Smooth muscle cell (in vitro differentiated cells): Measurements from ENCODE around the gene TRAF3. TPM values are rescaled to one million over a fixed set of nuclear protein-coding genes. Genes with fewer than 3 reads are reported as not detected.

Experiments
- DNase-seq: peaks from one replicate; lab custom pipeline; 2025; ENCODE audit not compliant: unreplicated experiment; lab: John Stamatoyannopoulos, UW
- H2AFZ ChIP-seq: fragments of 200-600 bp; sonication (generic); 2 replicates; pipeline ENCODE4 v1.6.0; 2016; ENCODE audit warnings: antibody characterized with exemption, low read depth, mild to moderate bottlenecking
- H3F3A ChIP-seq: fragments of 200-600 bp; sonication (generic); 2 replicates; pipeline ENCODE4 v1.6.0; 2017; ENCODE audit warnings: antibody characterized with exemption, low read depth
- H3K27ac ChIP-seq: fragments of 200-600 bp; sonication (generic); 2 replicates; pipeline ENCODE4 v1.5.1; 2016; ENCODE audit warnings: low read depth, mild to moderate bottlenecking
- H3K27me3 ChIP-seq: fragments of 200-600 bp; sonication (generic); 2 replicates; pipeline ENCODE4 v1.6.1; 2016; ENCODE audit warnings: low read depth, mild to moderate bottlenecking
- H3K36me3 ChIP-seq: fragments of 200-600 bp; sonication (generic); 2 replicates; pipeline ENCODE4 v1.5.1; 2016; ENCODE audit warnings: low read depth
- H3K4me1 ChIP-seq: fragments of 200-600 bp; sonication (generic); 2 replicates; pipeline ENCODE4 v1.5.1; 2016; ENCODE audit warnings: low read depth
- H3K4me2 ChIP-seq: fragments of 200-600 bp; sonication (generic); 2 replicates; pipeline ENCODE4 v1.6.0; 2016; ENCODE audit warnings: mild to moderate bottlenecking
- H3K4me3 ChIP-seq: fragments of 200-600 bp; sonication (generic); 2 replicates; pipeline ENCODE4 v1.5.1; 2016; ENCODE audit warnings: mild to moderate bottlenecking
- H3K79me2 ChIP-seq: fragments of 200-600 bp; sonication (generic); 2 replicates; pipeline ENCODE4 v1.6.0; 2016; ENCODE audit warnings: low read depth, mild to moderate bottlenecking
- H3K9ac ChIP-seq: fragments of 200-600 bp; sonication (generic); 2 replicates; pipeline ENCODE4 v1.6.0; 2016; ENCODE audit warnings: low read depth
- H3K9me3 ChIP-seq: fragments of 200-600 bp; sonication (generic); replicated peaks from 2 replicates; pipeline ENCODE4 v1.5.1; 2016; ENCODE audit warnings: low read depth
- H4K20me1 ChIP-seq: fragments of 200-600 bp; sonication (generic); 2 replicates; pipeline ENCODE4 v1.6.0; 2016; ENCODE audit warnings: low read depth
- CTCF ChIP-seq: fragments of 200-600 bp; sonication (generic); IDR thresholded peaks from 2 replicates; pipeline ENCODE4 v1.5.1; 2017; ENCODE audit warnings: borderline replicate concordance, mild to moderate bottlenecking, antibody characterized with exemption; ENCODE audit not compliant: insufficient read depth, poor library complexity, severe bottlenecking
- WGBS: methylation state at CpG from one replicate; pipeline ENCODE4 v1.1.7; 2016; ENCODE audit warnings: low lambda C conversion rate; 5-methylcytosine and 5-hydroxymethylcytosine counted together
- polyA plus RNA-seq: library from polyadenylated mRNA; unstranded; fragments of >200 nt; fragmentation: Nextera tagmentation; extraction: Ambion mirVana; gene quantifications from 2 replicates; pipeline ENCODE4 v1.2.1, GENCODE V29; 2016
- total RNA-seq: library from RNA; depleted of rRNA; stranded (reverse); fragments of >200 nt; gene quantifications from 2 replicates; pipeline ENCODE4 v1.2.3, GENCODE V29; 2014

Gene TRAF3
- total and polyA plus RNA-seq, 2 experiments from 2014 or later = 9.4 to 24.6 TPM

DNA sequence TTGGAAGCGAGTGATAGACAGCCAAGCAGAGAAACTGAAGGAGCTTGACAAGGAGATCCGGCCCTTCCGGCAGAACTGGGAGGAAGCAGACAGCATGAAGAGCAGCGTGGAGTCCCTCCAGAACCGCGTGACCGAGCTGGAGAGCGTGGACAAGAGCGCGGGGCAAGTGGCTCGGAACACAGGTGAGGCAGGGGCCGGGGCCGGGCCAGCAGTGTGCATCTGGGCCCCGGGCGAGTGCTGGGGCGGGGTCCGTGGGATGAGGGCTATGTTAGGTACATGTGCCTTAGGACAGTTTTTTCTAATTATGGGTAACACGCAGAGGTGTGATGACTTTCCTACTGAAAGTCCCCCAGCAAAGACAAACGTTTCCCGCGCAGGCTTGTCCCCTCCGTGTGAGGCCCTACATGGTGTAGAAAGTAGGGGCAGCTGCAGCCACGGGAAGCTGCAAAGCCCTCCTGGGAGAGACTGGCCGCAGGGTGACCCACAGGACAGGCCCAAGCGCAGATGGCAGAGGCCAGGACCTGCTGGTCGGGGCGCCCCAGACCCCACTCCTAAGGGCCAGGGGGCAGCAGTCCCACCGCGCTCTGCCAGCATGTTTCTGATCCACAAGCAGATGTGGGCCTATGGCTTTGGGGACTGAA, 126.1 kb downstream of the TRAF3 start:
- H3K27me3 ChIP-seq = no peaks in the 10 kb centered on the region
- no peak overlapping the region for H3K4me2 ChIP-seq
- no peak overlapping the region for H3K4me3 ChIP-seq
- 99% methylated on average over 22 of the region's 29 CpGs for WGBS
- no peaks in the 10 kb centered on the region for H3F3A ChIP-seq
- no peak overlapping the region for H2AFZ ChIP-seq
- no peaks in the 10 kb centered on the region for H3K9me3 ChIP-seq
- H3K79me2 ChIP-seq = no peaks in the 10 kb centered on the region
- DNase-seq = no peak
- H3K4me1 ChIP-seq = no peaks in the 10 kb centered on the region
- TF ChIP-seq CTCF = no peak
- no peaks in the 10 kb centered on the region for H4K20me1 ChIP-seq
- H3K27ac ChIP-seq = no peak overlapping the region
- no peaks in the 10 kb centered on the region for H3K36me3 ChIP-seq
- no peak overlapping the region for H3K9ac ChIP-seq

GRCh38 chr14:102903889-102904512, 126.8 kb downstream of the TRAF3 start:
- Histone ChIP-seq H3F3A (no peaks in the 10 kb centered on the region), H3K36me3 (no peaks in the 10 kb centered on the region), H3K27me3 (no peaks in the 10 kb centered on the region), H2AFZ (no peak overlapping the region), H3K4me3 (no peak overlapping the region), H3K4me2 (no peak overlapping the region), H4K20me1 (no peaks in the 10 kb centered on the region), H3K9ac (no peak overlapping the region), H3K27ac (no peak overlapping the region), H3K79me2 (no peaks in the 10 kb centered on the region), H3K9me3 (no peaks in the 10 kb centered on the region), H3K4me1 (no peaks in the 10 kb centered on the region)
- WGBS = 99% methylated on average over 7 of the region's 7 CpGs
- TF ChIP-seq CTCF = no peak
- no peak for DNase-seq

DNA sequence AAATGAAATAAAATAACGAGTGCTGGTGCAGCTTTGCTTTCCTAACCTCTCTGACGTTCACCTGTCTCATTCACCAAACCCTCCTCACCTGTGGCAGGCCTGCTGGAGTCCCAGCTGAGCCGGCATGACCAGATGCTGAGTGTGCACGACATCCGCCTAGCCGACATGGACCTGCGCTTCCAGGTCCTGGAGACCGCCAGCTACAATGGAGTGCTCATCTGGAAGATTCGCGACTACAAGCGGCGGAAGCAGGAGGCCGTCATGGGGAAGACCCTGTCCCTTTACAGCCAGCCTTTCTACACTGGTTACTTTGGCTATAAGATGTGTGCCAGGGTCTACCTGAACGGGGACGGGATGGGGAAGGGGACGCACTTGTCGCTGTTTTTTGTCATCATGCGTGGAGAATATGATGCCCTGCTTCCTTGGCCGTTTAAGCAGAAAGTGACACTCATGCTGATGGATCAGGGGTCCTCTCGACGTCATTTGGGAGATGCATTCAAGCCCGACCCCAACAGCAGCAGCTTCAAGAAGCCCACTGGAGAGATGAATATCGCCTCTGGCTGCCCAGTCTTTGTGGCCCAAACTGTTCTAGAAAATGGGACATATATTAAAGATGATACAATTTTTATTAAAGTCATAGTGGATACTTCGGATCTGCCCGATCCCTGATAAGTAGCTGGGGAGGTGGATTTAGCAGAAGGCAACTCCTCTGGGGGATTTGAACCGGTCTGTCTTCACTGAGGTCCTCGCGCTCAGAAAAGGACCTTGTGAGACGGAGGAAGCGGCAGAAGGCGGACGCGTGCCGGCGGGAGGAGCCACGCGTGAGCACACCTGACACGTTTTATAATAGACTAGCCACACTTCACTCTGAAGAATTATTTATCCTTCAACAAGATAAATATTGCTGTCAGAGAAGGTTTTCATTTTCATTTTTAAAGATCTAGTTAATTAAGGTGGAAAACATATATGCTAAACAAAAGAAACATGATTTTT, 128.2 kb downstream of the TRAF3 start:
- Histone ChIP-seq H3K4me1 (no peaks in the 10 kb centered on the region), H3F3A (no peaks in the 10 kb centered on the region), H3K36me3 (no peaks in the 10 kb centered on the region), H3K27ac (no peak overlapping the region), H3K9me3 (no peaks in the 10 kb centered on the region), H3K27me3 (no peaks in the 10 kb centered on the region), H3K4me2 (no peak overlapping the region), H2AFZ (no peak overlapping the region), H3K9ac (no peak overlapping the region), H3K4me3 (no peak overlapping the region), H4K20me1 (no peaks in the 10 kb centered on the region), H3K79me2 (no peaks in the 10 kb centered on the region)
- WGBS = 97% methylated on average over 38 of the region's 38 CpGs
- no peak for TF ChIP-seq CTCF
- DNase-seq = no peak
